Neuronal stem cell (in vitro differentiated cells): ENCODE results near the gene CDCP2.

Source experiments
- DNase-seq: peaks from one replicate; pipeline ENCODE4 v3.0.0-alpha.2; 2013; ENCODE audit warnings: low spot score
- H2AFZ ChIP-seq: one replicate; pipeline ENCODE4 v1.6.1; 2013; ENCODE audit warnings: mild to moderate bottlenecking, low read length, inconsistent platforms
- H2AK5ac ChIP-seq: 2 replicates; pipeline ENCODE4 v1.6.1; 2013; ENCODE audit warnings: low read depth, mild to moderate bottlenecking, inconsistent platforms, low read length, moderate library complexity, mixed read lengths
- H2BK120ac ChIP-seq: 2 replicates; pipeline ENCODE4 v1.6.1; 2013; ENCODE audit warnings: low read depth, mild to moderate bottlenecking, inconsistent platforms, low read length, moderate library complexity, mixed read lengths
- H2BK12ac ChIP-seq: one replicate; pipeline ENCODE4 v1.6.1; 2013; ENCODE audit warnings: low read length, inconsistent platforms
- H2BK15ac ChIP-seq: 2 replicates; pipeline ENCODE4 v1.6.1; 2013; ENCODE audit warnings: mild to moderate bottlenecking, low read length, inconsistent platforms, mixed read lengths
- H2BK5ac ChIP-seq: one replicate; pipeline ENCODE4 v1.6.1; 2013; ENCODE audit warnings: inconsistent platforms, mild to moderate bottlenecking, low read length, moderate library complexity
- H3K14ac ChIP-seq: one replicate; pipeline ENCODE4 v1.6.1; 2013; ENCODE audit warnings: low read length, inconsistent platforms
- H3K18ac ChIP-seq: 2 replicates; pipeline ENCODE4 v1.6.1; 2013; ENCODE audit warnings: low read length, inconsistent platforms
- H3K23ac ChIP-seq: 2 replicates; pipeline ENCODE4 v1.6.1; 2013; ENCODE audit warnings: low read depth, mild to moderate bottlenecking, mixed read lengths, low read length, inconsistent platforms; ENCODE audit not compliant: poor library complexity
- H3K27ac ChIP-seq: replicated peaks from 3 replicates; pipeline ENCODE4 v1.5.1; 2013; ENCODE audit warnings: low read length, inconsistent platforms
- H3K27me3 ChIP-seq, 3 experiments: 2 replicates each; pipeline ENCODE4 v1.6.1; 2013; ENCODE audit warnings: low read length in 3 of 3, mild to moderate bottlenecking in 2 of 3, inconsistent platforms in 1 of 3, low read depth in 1 of 3, mixed read lengths in 1 of 3, moderate library complexity in 1 of 3; ENCODE audit not compliant: control insufficient read depth in 3 of 3, insufficient read depth in 3 of 3
- H3K36me3 ChIP-seq, 2 donors: replicated peaks in 1 of 2; 2 replicates each; pipeline ENCODE4 v1.6.1; 2013; ENCODE audit warnings: low read length in 2 of 2; ENCODE audit not compliant: control insufficient read depth in 2 of 2, insufficient read depth in 2 of 2
- H3K4ac ChIP-seq: 2 replicates; pipeline ENCODE4 v1.6.1; 2013; ENCODE audit warnings: inconsistent platforms, mild to moderate bottlenecking, low read length, moderate library complexity
- H3K4me1 ChIP-seq, 2 donors: 1 replicate in 1 of 2; 2 replicates in 1 of 2; pipeline ENCODE4 v1.6.1; 2013; ENCODE audit warnings: low read length in 2 of 2, low read depth in 1 of 2; ENCODE audit not compliant: control insufficient read depth in 2 of 2, insufficient read depth in 1 of 2
- H3K4me2 ChIP-seq: one replicate; pipeline ENCODE4 v1.6.1; 2013; ENCODE audit warnings: mild to moderate bottlenecking, low read length, inconsistent platforms; ENCODE audit not compliant: insufficient read depth, poor library complexity, severe bottlenecking
- H3K4me3 ChIP-seq, 2 donors: 2 replicates each; pipeline ENCODE4 v1.5.1; 2013; ENCODE audit warnings: low read length in 2 of 2, mild to moderate bottlenecking in 2 of 2, inconsistent platforms in 1 of 2, moderate library complexity in 1 of 2
- H3K79me1 ChIP-seq: one replicate; pipeline ENCODE4 v1.6.1; 2013; ENCODE audit warnings: low read depth, mild to moderate bottlenecking, inconsistent platforms, low read length, moderate library complexity
- H3K9ac ChIP-seq: one replicate; pipeline ENCODE4 v1.6.1; 2013; ENCODE audit warnings: mild to moderate bottlenecking, low read depth, low read length, inconsistent platforms; ENCODE audit not compliant: poor library complexity
- H3K9me3 ChIP-seq, 2 donors: replicated peaks in 1 of 2; 2 replicates each; pipeline versions ENCODE3 to v1.6.1; 2013; ENCODE audit warnings: low read length in 2 of 2, mild to moderate bottlenecking in 2 of 2, inconsistent platforms in 1 of 2, low read depth in 1 of 2, mixed read lengths in 1 of 2, moderate library complexity in 1 of 2; ENCODE audit not compliant: control insufficient read depth in 2 of 2, insufficient read depth in 1 of 2
- H4K8ac ChIP-seq: one replicate; pipeline ENCODE4 v1.6.1; 2013; ENCODE audit warnings: low read depth, mild to moderate bottlenecking, inconsistent platforms, low read length, moderate library complexity
- H4K91ac ChIP-seq: one replicate; pipeline ENCODE4 v1.6.1; 2013; ENCODE audit warnings: low read length, low read depth, mild to moderate bottlenecking, inconsistent platforms; ENCODE audit not compliant: poor library complexity
- WGBS, 2 donors: extraction: QIAGEN DNeasy Blood & Tissue Kit; methylation state at CpG; one replicate each; pipeline ENCODE4 v1.1.7; 2013; ENCODE audit warnings: missing lambda C conversion rate in 2 of 2, mixed read lengths in 1 of 2; ENCODE audit not compliant: insufficient read length in 2 of 2, insufficient replicate concordance in 1 of 2; ENCODE audit errors: extremely low coverage in 2 of 2; 5-methylcytosine and 5-hydroxymethylcytosine counted together

The CDCP2 gene

GRCh38 chr1:54124472-54124871, 28.3 kb downstream of the CDCP2 start:
- no peak overlapping the region for H2BK5ac ChIP-seq
- no peak overlapping the region for H3K9ac ChIP-seq
- WGBS, 2 donors = no CpG with 5 or more reads among the region's 9 CpGs
- H3K23ac ChIP-seq = no peak overlapping the region
- no peak overlapping the region for H3K18ac ChIP-seq
- no peak overlapping the region for H3K4me3 ChIP-seq
- no peak overlapping the region for H2BK120ac ChIP-seq
- H2AK5ac ChIP-seq = no peak overlapping the region
- H3K4me2 ChIP-seq = no peak overlapping the region
- H4K91ac ChIP-seq = no peak overlapping the region
- peaks cover 13 to 14% of the 10 kb centered on the region in 2 donors for H3K4me1 ChIP-seq
- no peak overlapping the region for H3K4ac ChIP-seq
- no peaks in the 10 kb centered on the region for H3K9me3 ChIP-seq
- H3K14ac ChIP-seq = no peak overlapping the region
- no peak overlapping the region for H2AFZ ChIP-seq
- no peak overlapping the region for H2BK15ac ChIP-seq
- H3K27me3 ChIP-seq = peaks cover 0 to 44% (median 16%) of the 10 kb centered on the region in 3 experiments
- H4K8ac ChIP-seq = no peak overlapping the region
- no peak for DNase-seq
- H2BK12ac ChIP-seq = no peak overlapping the region
- no peaks in the 10 kb centered on the region for H3K79me1 ChIP-seq
- H3K36me3 ChIP-seq = no peaks in the 10 kb centered on the region
- no peak overlapping the region for H3K27ac ChIP-seq

DNA sequence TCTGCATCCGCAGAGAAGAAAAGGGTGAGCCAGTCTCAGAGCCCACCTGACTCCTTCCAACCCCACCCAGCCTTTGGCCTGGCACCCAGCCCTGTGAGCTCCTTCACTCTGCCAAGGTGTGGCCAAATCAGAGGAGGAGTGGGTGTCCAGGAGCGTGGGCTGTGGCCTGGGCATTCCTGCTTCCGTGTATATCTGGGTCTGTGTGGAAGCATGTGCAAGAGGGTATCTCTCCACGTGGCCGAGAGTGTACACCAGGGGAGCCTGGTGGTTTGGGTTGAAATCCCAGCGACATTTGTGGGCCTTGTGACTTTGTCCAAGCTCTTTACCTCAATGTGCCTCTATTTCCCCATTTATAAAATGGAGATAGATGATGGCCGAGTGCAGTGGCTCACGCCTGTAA, 29.8 kb downstream of the CDCP2 start:
- Histone ChIP-seq H4K8ac (no peak overlapping the region), H3K4me1 (peaks cover 14 to 19% of the 10 kb centered on the region in 2 donors), H2BK12ac (no peak overlapping the region), H3K79me1 (no peaks in the 10 kb centered on the region), H3K4me3 (no peak overlapping the region), H3K23ac (no peak overlapping the region), H2BK5ac (no peak overlapping the region), H3K9ac (no peak overlapping the region), H3K36me3 (no peaks in the 10 kb centered on the region), H3K14ac (no peak overlapping the region), H3K4ac (no peak overlapping the region), H3K9me3 (no peaks in the 10 kb centered on the region), H3K27ac (no peak overlapping the region), H3K18ac (no peak overlapping the region), H2BK15ac (no peak overlapping the region), H4K91ac (no peak overlapping the region), H2BK120ac (no peak overlapping the region), H3K27me3 (peaks cover 0 to 34% (median 16%) of the 10 kb centered on the region in 3 experiments), H3K4me2 (no peak overlapping the region), H2AFZ (no peak overlapping the region), H2AK5ac (no peak overlapping the region)
- DNase-seq = no peak
- no CpG with 5 or more reads among the region's 8 CpGs for WGBS, 2 donors

DNA sequence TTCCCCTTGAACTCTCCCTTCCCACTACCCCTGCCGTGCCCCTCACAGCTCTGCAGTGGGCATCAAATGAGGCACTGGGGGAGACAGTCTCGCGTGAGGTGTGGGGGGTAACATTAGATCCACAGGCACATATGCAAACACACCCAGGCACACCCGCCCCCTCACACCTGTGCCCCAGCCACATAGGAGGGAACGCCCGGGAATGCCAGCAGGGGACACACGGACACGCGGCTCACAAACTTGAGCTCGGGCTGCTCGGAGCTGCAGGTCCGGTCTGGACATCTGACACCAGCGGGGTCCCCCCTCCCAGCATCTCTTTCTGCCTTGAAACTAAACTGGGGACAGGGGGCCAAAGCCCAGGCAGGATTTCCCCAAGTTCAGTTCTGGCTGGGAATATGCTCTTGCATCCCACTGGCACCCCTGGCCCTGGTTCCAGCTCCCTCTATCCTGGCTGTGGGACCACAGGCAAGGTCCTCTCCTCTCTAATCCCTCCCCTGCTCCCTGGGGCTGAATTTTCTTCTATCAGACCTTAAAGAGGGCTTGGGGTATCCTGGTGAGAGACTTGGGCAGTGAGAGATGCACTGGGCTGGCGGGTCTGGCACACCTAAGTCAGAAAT, 30.6 kb downstream of the CDCP2 start:
- H2BK120ac ChIP-seq = peak overlapping the region; percentile 50
- DNase-seq = no peak
- no peak overlapping the region for H2AK5ac ChIP-seq
- WGBS, 2 donors = no CpG with 5 or more reads among the region's 14 CpGs
- H3K18ac ChIP-seq = peak overlapping the region; percentile 86
- no peaks in the 10 kb centered on the region for H3K9me3 ChIP-seq
- H2AFZ ChIP-seq = peak overlapping the region; percentile 89
- no peak overlapping the region for H4K8ac ChIP-seq
- H3K4me2 ChIP-seq = peak overlapping the region; percentile 40
- peak overlapping the region; percentile 83 for H3K23ac ChIP-seq
- peak overlapping the region in 1 of 2 donors; percentile 44 for H3K4me3 ChIP-seq
- peak overlapping the region; percentile 46 for H2BK15ac ChIP-seq
- H3K79me1 ChIP-seq = no peaks in the 10 kb centered on the region
- H2BK5ac ChIP-seq = no peak overlapping the region
- H3K36me3 ChIP-seq = no peaks in the 10 kb centered on the region
- no peak overlapping the region for H4K91ac ChIP-seq
- peak overlapping the region; percentile 14 for H3K14ac ChIP-seq
- H3K4me1 ChIP-seq = peaks cover 14 to 19% of the 10 kb centered on the region in 2 donors
- H3K9ac ChIP-seq = peak overlapping the region; percentile 64
- H2BK12ac ChIP-seq = peak overlapping the region; percentile 4
- H3K4ac ChIP-seq = no peak overlapping the region
- H3K27me3 ChIP-seq = peaks cover 0 to 34% (median 16%) of the 10 kb centered on the region in 3 experiments
- H3K27ac ChIP-seq = no peak overlapping the region

- H3K36me3 ChIP-seq = no peaks in the 10 kb centered on the region
- H2AK5ac ChIP-seq = no peak overlapping the region
- peak overlapping the region; percentile 83 for H3K23ac ChIP-seq
- H3K14ac ChIP-seq = peak overlapping the region; percentile 14
- H3K4me1 ChIP-seq = peaks cover 14 to 19% of the 10 kb centered on the region in 2 donors
- H2BK15ac ChIP-seq = peak overlapping the region; percentile 46
- H3K18ac ChIP-seq = peak overlapping the region; percentile 86
- H4K8ac ChIP-seq = no peak overlapping the region
- H3K79me1 ChIP-seq = no peaks in the 10 kb centered on the region
- H3K4me3 ChIP-seq = peak overlapping the region; percentile 1 to 44
- H2BK12ac ChIP-seq = peak overlapping the region; percentile 4
- H4K91ac ChIP-seq = no peak overlapping the region
- H3K9me3 ChIP-seq = no peaks in the 10 kb centered on the region
- H2AFZ ChIP-seq = peak overlapping the region; percentile 89
- H3K4me2 ChIP-seq = peak overlapping the region; percentile 40
- DNase-seq = peak; percentile 81
- no peak overlapping the region for H3K27ac ChIP-seq
- peak overlapping the region; percentile 50 for H2BK120ac ChIP-seq
- peak overlapping the region; percentile 64 for H3K9ac ChIP-seq
- no peak overlapping the region for H2BK5ac ChIP-seq
- WGBS, 2 donors = no CpG with 5 or more reads among the region's 36 CpGs
- no peak overlapping the region for H3K4ac ChIP-seq
- H3K27me3 ChIP-seq = peaks cover 0 to 36% (median 16%) of the 10 kb centered on the region in 3 experiments
These were observed 31.2 kb downstream of the CDCP2 start for GRCh38 chr1:54121482-54122134.
